Smooth muscle cell (in vitro differentiated cells): ENCODE data around the gene BOD1. TPM values are rescaled to one million over a fixed set of nuclear protein-coding genes. Genes with fewer than 3 reads are reported as not detected.

Experiments
- DNase-seq: peaks from one replicate; lab custom pipeline; 2025; ENCODE audit not compliant: unreplicated experiment; lab: John Stamatoyannopoulos, UW
- H2AFZ ChIP-seq: fragments of 200-600 bp; sonication (generic); 2 replicates; pipeline ENCODE4 v1.6.0; 2016; ENCODE audit warnings: antibody characterized with exemption, low read depth, mild to moderate bottlenecking
- H3F3A ChIP-seq: fragments of 200-600 bp; sonication (generic); 2 replicates; pipeline ENCODE4 v1.6.0; 2017; ENCODE audit warnings: antibody characterized with exemption, low read depth
- H3K27ac ChIP-seq: fragments of 200-600 bp; sonication (generic); 2 replicates; pipeline ENCODE4 v1.5.1; 2016; ENCODE audit warnings: low read depth, mild to moderate bottlenecking
- H3K27me3 ChIP-seq: fragments of 200-600 bp; sonication (generic); 2 replicates; pipeline ENCODE4 v1.6.1; 2016; ENCODE audit warnings: low read depth, mild to moderate bottlenecking
- H3K36me3 ChIP-seq: fragments of 200-600 bp; sonication (generic); 2 replicates; pipeline ENCODE4 v1.5.1; 2016; ENCODE audit warnings: low read depth
- H3K4me1 ChIP-seq: fragments of 200-600 bp; sonication (generic); 2 replicates; pipeline ENCODE4 v1.5.1; 2016; ENCODE audit warnings: low read depth
- H3K4me2 ChIP-seq: fragments of 200-600 bp; sonication (generic); 2 replicates; pipeline ENCODE4 v1.6.0; 2016; ENCODE audit warnings: mild to moderate bottlenecking
- H3K4me3 ChIP-seq: fragments of 200-600 bp; sonication (generic); 2 replicates; pipeline ENCODE4 v1.5.1; 2016; ENCODE audit warnings: mild to moderate bottlenecking
- H3K79me2 ChIP-seq: fragments of 200-600 bp; sonication (generic); 2 replicates; pipeline ENCODE4 v1.6.0; 2016; ENCODE audit warnings: low read depth, mild to moderate bottlenecking
- H3K9ac ChIP-seq: fragments of 200-600 bp; sonication (generic); 2 replicates; pipeline ENCODE4 v1.6.0; 2016; ENCODE audit warnings: low read depth
- H3K9me3 ChIP-seq: fragments of 200-600 bp; sonication (generic); replicated peaks from 2 replicates; pipeline ENCODE4 v1.5.1; 2016; ENCODE audit warnings: low read depth
- H4K20me1 ChIP-seq: fragments of 200-600 bp; sonication (generic); 2 replicates; pipeline ENCODE4 v1.6.0; 2016; ENCODE audit warnings: low read depth
- WGBS: methylation state at CpG from one replicate; pipeline ENCODE4 v1.1.7; 2016; ENCODE audit warnings: low lambda C conversion rate; 5-methylcytosine and 5-hydroxymethylcytosine counted together
- polyA plus RNA-seq: library from polyadenylated mRNA; unstranded; fragments of >200 nt; fragmentation: Nextera tagmentation; extraction: Ambion mirVana; gene quantifications from 2 replicates; pipeline ENCODE4 v1.2.1, GENCODE V29; 2016
- total RNA-seq: library from RNA; depleted of rRNA; stranded (reverse); fragments of >200 nt; gene quantifications from 2 replicates; pipeline ENCODE4 v1.2.3, GENCODE V29; 2014
- TF ChIP-seq, protein P1 (sequence below): fragments of 200-600 bp; sonication (generic); IDR thresholded peaks from 2 replicates; pipeline ENCODE4 v1.5.1; 2017; ENCODE audit warnings: borderline replicate concordance, mild to moderate bottlenecking, antibody characterized with exemption; ENCODE audit not compliant: insufficient read depth, poor library complexity, severe bottlenecking

BOD1 gene
- total and polyA plus RNA-seq, 2 experiments from 2014 or later = 56.5 to 58.3 TPM

DNA sequence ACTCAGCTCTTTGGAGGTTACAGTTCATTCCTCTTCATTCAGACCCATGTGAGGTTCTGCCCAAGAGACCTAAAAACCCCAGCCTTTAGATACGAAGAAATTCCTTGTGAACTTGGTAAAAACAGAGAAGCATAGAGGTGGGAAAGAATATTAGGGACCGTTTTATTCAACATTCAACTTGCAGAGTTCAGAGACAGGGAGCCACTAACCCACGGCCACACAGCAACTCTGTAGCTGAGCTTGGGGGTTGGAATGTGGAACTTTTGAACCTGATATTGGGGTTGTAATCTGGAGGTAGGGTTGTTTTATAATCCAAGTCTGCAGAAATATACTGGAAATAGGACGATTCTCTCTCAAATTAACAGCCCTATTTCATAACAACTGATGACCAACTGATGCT lies 10.8 kb upstream of the BOD1 start:
- no peak overlapping the region for H3K4me2 ChIP-seq

DNA sequence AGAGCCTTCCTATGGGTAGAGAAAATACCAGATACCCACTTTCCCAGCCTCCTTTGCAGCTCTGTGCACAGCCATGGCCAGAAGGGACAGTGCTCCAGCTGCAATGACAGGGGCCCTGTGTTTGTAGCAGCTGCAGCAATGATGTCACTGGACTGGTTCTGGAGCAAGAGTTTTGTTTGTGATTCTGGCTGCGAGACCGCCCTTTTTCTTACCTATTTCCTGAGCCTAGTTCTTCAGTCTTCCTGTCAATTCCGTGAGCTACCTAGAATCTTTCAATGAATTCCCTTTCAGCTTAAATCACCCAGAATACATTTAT lies 10.0 kb upstream of the BOD1 start:
- Histone ChIP-seq H3K4me2 (no peak overlapping the region), H3K4me1 (peaks cover 8% of the 10 kb centered on the region), H2AFZ (no peak overlapping the region), H3K27ac (no peak overlapping the region), H3K36me3 (no peaks in the 10 kb centered on the region), H4K20me1 (no peaks in the 10 kb centered on the region), H3K9me3 (no peaks in the 10 kb centered on the region), H3K4me3 (no peak overlapping the region), H3K79me2 (no peaks in the 10 kb centered on the region), H3F3A (no peaks in the 10 kb centered on the region), H3K27me3 (no peaks in the 10 kb centered on the region), H3K9ac (no peak overlapping the region)
- TF ChIP-seq, protein P1, sequence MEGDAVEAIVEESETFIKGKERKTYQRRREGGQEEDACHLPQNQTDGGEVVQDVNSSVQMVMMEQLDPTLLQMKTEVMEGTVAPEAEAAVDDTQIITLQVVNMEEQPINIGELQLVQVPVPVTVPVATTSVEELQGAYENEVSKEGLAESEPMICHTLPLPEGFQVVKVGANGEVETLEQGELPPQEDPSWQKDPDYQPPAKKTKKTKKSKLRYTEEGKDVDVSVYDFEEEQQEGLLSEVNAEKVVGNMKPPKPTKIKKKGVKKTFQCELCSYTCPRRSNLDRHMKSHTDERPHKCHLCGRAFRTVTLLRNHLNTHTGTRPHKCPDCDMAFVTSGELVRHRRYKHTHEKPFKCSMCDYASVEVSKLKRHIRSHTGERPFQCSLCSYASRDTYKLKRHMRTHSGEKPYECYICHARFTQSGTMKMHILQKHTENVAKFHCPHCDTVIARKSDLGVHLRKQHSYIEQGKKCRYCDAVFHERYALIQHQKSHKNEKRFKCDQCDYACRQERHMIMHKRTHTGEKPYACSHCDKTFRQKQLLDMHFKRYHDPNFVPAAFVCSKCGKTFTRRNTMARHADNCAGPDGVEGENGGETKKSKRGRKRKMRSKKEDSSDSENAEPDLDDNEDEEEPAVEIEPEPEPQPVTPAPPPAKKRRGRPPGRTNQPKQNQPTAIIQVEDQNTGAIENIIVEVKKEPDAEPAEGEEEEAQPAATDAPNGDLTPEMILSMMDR = no peak
- no peak for DNase-seq
- 93% methylated on average over 3 of the region's 3 CpGs for WGBS

More for the DNA sequence above, 10.8 kb upstream of the BOD1 start:
- Histone ChIP-seq H3K27ac (no peak overlapping the region), H3K27me3 (no peaks in the 10 kb centered on the region), H4K20me1 (no peaks in the 10 kb centered on the region), H3K9ac (no peak overlapping the region), H3K79me2 (no peaks in the 10 kb centered on the region), H3K4me3 (no peak overlapping the region), H3K9me3 (no peaks in the 10 kb centered on the region), H3K4me1 (peaks cover 8% of the 10 kb centered on the region), H3F3A (no peaks in the 10 kb centered on the region), H2AFZ (no peak overlapping the region), H3K36me3 (no peaks in the 10 kb centered on the region)
- 91% methylated on average over 4 of the region's 4 CpGs for WGBS
- DNase-seq = no peak
- TF ChIP-seq, protein P1 = no peak

DNA sequence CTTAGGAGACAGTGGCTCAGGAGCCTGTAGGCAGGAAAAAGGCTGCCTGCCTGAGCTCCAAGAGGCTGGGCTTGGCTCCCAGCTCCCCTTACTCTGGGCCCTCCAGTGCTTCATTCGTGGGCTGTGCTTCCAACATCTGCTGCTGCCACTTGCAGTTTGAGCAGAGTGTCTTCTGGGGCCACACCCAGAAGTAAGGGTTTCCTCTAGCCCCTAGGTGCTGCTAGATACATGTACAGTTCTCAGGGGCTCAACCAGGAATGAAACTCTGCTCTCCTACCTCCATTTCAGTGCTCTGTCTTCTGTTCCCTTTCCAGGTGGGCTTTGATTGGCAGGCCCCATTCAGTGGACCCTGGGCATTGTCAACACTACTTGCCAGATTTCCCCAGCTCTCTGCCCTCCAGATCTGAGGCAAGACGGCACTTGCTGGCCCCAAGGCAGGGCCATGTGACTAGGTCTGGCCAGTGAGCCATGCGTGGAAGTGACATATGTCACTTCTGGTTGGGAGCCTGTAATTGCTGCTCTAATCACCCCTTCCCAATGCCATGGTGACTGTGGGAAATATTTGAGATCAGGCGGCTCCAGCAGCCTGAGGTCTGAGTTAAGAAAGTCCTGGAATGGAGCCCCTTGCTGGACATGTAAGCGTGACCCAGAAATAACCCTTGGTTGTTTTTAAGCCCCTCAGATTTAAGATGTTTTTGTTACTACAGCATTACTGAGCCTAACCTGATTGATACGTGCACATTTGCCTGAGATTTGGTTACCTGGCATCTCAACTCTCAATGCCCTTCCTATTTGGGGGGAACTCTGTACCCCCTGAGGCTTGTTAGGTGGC lies 9.4 kb upstream of the BOD1 start:
- no peak overlapping the region for H3K9ac ChIP-seq
- no peak for DNase-seq
- H3K79me2 ChIP-seq = no peaks in the 10 kb centered on the region
- no peak overlapping the region for H3K27ac ChIP-seq
- 80% methylated on average over 6 of the region's 6 CpGs for WGBS
- H3K4me1 ChIP-seq = peaks cover 8% of the 10 kb centered on the region
- H3K27me3 ChIP-seq = no peaks in the 10 kb centered on the region
- no peaks in the 10 kb centered on the region for H3F3A ChIP-seq
- TF ChIP-seq, protein P1 = no peak
- H4K20me1 ChIP-seq = no peaks in the 10 kb centered on the region
- no peak overlapping the region for H3K4me3 ChIP-seq
- H3K36me3 ChIP-seq = no peaks in the 10 kb centered on the region
- no peak overlapping the region for H3K4me2 ChIP-seq
- H3K9me3 ChIP-seq = no peaks in the 10 kb centered on the region
- H2AFZ ChIP-seq = peak overlapping the region; percentile 63

DNA sequence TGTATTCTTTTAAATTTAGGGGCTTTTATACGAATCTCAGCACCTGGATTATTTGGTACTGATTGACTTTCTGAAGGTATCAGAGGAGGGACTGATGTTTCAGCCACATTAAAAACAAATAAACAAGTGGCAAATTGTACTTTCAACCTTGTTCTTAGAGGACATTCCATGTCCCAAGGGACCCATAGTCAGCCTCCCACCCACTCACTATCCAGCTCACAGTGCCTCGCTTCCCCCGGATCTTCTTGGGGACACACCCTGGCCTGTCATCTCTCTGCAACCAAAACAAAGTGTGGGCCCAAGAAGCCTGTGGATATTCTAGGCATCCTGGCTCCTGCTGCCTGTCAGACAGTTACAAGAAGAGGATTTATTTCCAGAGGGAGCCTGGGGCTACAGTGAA lies 8.8 kb upstream of the BOD1 start:
- H2AFZ ChIP-seq = peak overlapping the region; percentile 63

More for the DNA sequence above, 8.8 kb upstream of the BOD1 start:
- Histone ChIP-seq H3K36me3 (no peaks in the 10 kb centered on the region), H4K20me1 (no peaks in the 10 kb centered on the region), H3K79me2 (no peaks in the 10 kb centered on the region), H3K27me3 (no peaks in the 10 kb centered on the region), H3K27ac (no peak overlapping the region), H3K4me3 (no peak overlapping the region), H3K9ac (no peak overlapping the region), H3F3A (no peaks in the 10 kb centered on the region), H3K4me2 (no peak overlapping the region), H3K9me3 (no peaks in the 10 kb centered on the region), H3K4me1 (peaks cover 8% of the 10 kb centered on the region)
- TF ChIP-seq, protein P1 = no peak
- 58% methylated on average over 3 of the region's 3 CpGs for WGBS
- DNase-seq = no peak
